Choroid plexus epithelial cell (primary cell): ENCODE results near the gene B3GALT5.

Source experiments
- DNase-seq: peaks from one replicate; pipeline ENCODE4 v3.0.0-alpha.2; 2010; ENCODE audit warnings: low read depth
- H3K4me3 ChIP-seq: 2 replicates; pipeline ENCODE4 v1.5.1; 2011; ENCODE audit warnings: low read depth, mild to moderate bottlenecking, control low read depth, low read length, moderate library complexity
- TF ChIP-seq, protein P1 (sequence below): conservative IDR thresholded peaks from 2 replicates; pipeline ENCODE4 v1.5.1; 2011; ENCODE audit warnings: low read depth, mild to moderate bottlenecking, control low read depth, inconsistent platforms, low read length, moderate library complexity

The B3GALT5 gene

DNA sequence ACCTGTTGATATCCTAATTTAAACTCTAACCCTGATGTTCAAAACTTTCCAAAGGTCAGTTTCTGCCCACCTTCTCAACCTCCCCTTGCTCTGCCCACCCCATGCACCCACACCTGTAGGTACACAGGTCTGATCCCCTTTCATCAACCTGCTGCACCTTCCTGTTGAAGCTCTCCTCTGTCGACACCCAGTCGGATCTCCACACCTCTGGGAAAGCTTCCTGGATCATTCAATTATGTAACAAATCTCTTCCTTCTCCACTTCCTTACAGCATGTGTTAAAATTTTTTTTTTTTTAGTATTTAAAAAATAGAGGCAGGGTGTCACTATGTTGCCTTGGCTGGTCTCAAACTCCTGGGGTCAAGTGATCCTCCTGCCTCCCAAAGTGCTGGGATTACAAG lies 87.6 kb downstream of the B3GALT5 start:
- DNase-seq, result no peak
- TF ChIP-seq, protein P1, sequence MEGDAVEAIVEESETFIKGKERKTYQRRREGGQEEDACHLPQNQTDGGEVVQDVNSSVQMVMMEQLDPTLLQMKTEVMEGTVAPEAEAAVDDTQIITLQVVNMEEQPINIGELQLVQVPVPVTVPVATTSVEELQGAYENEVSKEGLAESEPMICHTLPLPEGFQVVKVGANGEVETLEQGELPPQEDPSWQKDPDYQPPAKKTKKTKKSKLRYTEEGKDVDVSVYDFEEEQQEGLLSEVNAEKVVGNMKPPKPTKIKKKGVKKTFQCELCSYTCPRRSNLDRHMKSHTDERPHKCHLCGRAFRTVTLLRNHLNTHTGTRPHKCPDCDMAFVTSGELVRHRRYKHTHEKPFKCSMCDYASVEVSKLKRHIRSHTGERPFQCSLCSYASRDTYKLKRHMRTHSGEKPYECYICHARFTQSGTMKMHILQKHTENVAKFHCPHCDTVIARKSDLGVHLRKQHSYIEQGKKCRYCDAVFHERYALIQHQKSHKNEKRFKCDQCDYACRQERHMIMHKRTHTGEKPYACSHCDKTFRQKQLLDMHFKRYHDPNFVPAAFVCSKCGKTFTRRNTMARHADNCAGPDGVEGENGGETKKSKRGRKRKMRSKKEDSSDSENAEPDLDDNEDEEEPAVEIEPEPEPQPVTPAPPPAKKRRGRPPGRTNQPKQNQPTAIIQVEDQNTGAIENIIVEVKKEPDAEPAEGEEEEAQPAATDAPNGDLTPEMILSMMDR, result no peak
- H3K4me3 ChIP-seq, result no peak overlapping the region

DNA sequence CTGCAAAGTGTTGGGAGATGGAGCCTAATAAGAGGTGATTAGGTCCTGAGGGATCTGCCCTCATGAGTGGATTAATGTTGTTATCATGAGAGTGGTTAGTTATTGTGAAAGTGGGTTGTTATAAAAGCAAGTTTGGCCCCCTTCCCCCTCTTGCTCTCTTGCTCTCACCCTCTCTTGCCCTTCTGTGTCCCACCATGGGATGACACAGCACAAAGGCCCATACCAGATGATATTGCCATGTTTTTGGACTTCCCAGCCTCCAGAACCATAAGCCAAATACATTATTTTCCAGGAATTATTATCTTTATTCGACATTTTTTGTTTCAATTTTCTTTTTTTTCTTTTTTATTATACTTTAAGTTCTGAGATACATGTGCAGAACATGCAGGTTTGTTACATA lies 90.8 kb downstream of the B3GALT5 start:
- TF ChIP-seq, protein P1, result no peak

GRCh38 chr21:39705849-39706248 lies 93.1 kb downstream of the B3GALT5 start:
- peak; percentile 64 for DNase-seq
- TF ChIP-seq, protein P1, result peak; percentile 47
- no peak overlapping the region for H3K4me3 ChIP-seq

More for the DNA sequence above, 90.8 kb downstream of the B3GALT5 start:
- DNase-seq, result no peak
- no peak overlapping the region for H3K4me3 ChIP-seq

DNA sequence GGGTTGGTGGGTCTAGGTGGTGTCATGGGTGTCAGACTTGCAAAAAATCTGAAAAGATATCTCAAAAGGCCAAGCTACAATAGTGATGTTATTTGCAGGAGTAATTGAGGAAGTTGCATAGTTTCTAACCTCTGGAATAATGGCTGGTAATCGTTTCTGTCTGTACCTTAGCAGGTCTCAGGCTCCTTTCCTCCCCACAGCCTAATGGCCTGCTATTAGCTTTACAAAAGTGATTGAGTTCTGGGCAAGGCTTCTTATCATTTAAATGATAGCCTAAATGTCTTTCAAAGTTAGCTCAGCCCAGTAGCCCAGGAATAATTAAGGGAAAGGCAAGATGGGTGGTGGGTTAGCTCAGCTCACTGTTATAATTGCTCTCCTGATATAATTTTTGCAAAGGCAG lies 94.6 kb downstream of the B3GALT5 start:
- no peak overlapping the region for H3K4me3 ChIP-seq
- TF ChIP-seq, protein P1, result no peak
- DNase-seq, result no peak

- DNase-seq, result no peak
- H3K4me3 ChIP-seq, result no peak overlapping the region
- TF ChIP-seq, protein P1, result no peak
Measured at GRCh38 chr21:39710866-39711265, 98.1 kb downstream of the B3GALT5 start.

DNA sequence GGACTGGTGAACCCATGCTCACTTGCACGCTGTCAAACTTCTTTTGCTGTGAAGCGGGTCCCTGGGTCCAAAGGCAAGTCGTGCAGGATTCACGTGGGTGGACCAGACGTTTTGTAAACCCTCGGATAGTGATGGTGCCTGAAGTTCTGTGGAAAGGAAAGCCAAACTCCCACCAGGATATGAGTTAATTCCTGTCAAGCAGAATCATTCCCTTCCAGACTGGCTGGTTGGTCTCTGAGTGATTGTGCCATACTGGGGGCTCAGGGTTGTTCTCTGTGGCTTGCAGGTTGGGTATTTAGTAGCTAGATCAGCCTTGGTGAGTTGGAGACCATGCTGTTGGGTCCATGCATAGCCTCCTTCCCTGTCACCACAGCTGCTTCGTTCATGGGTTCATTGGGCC lies 99.5 kb downstream of the B3GALT5 start:
- no peak for DNase-seq
- TF ChIP-seq, protein P1, result no peak
- H3K4me3 ChIP-seq, result no peak overlapping the region

DNA sequence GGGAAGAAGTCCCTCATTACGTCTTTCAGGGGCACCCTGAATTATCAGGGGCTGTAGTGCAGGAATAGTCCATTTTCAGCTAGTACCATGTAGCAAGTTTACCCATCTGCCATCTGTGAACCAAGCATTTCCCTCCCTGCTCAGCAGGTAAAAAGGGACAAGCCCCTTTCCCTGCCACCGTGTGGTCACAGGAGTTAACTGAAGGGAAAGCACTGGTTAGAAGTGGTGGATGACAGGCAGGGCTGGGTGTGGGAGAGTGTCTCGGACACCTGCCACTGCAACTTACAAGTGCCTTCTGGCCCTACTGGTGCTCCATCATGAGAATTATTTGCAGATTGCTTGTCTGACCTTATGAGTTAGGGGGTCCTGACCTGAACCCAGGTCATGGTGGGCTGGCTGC lies 100.2 kb downstream of the B3GALT5 start:
- no peak for DNase-seq
- no peak overlapping the region for H3K4me3 ChIP-seq
- TF ChIP-seq, protein P1, result no peak
